Measurements from ENCODE around the gene TTLL10.

The TTLL10 gene

GRCh38 chr1:1206966-1207531 lies 33.4 kb downstream of the TTLL10 start:
- no peak for DNase-seq

- no peak for DNase-seq
These were observed 33.9 kb downstream of the TTLL10 start for GRCh38 chr1:1207571-1207892.

GRCh38 chr1:1208713-1209433 lies 35.2 kb downstream of the TTLL10 start:
- no peak for DNase-seq

GRCh38 chr1:1210726-1211540 lies 37.3 kb downstream of the TTLL10 start:
- DNase-seq: no peak

- DNase-seq: no peak
These were observed 38.1 kb downstream of the TTLL10 start for GRCh38 chr1:1211541-1212441.

GRCh38 chr1:1212780-1213344 lies 39.2 kb downstream of the TTLL10 start:
- no peak for DNase-seq

- no peak for DNase-seq
These were observed 39.9 kb downstream of the TTLL10 start, which contains the start of gene TNFRSF4 for GRCh38 chr1:1213345-1214265. TNFRSF4 (minus strand) TSS chr1:1214153; CDS start chr1:1214127, 26 bp downstream.

GRCh38 chr1:1215080-1215676 lies 41.5 kb downstream of the TTLL10 start:
- no peak for DNase-seq

- no peak for DNase-seq
These were observed 42.4 kb downstream of the TTLL10 start for GRCh38 chr1:1215881-1216605.

- DNase-seq: no peak
These were observed 43.3 kb downstream of the TTLL10 start for GRCh38 chr1:1216770-1217620.

- no peak for DNase-seq
These were observed 44.2 kb downstream of the TTLL10 start for GRCh38 chr1:1217621-1218523.

GRCh38 chr1:1218524-1219200 lies 45.0 kb downstream of the TTLL10 start:
- DNase-seq: no peak

GRCh38 chr1:1219341-1219740 lies 45.7 kb downstream of the TTLL10 start:
- DNase-seq: no peak

GRCh38 chr1:1220197-1220596 lies 46.5 kb downstream of the TTLL10 start:
- no peak for DNase-seq

GRCh38 chr1:1221887-1222574 lies 48.4 kb downstream of the TTLL10 start:
- DNase-seq: no peak

GRCh38 chr1:1222575-1223225 lies 49.0 kb downstream of the TTLL10 start:
- no peak for DNase-seq

Data from NCI-H82 (cell line).